IPS DF 6.9 (cell line): ENCODE data around the gene ZACN.

Source experiments
- DNase-seq: peaks from one replicate; pipeline ENCODE4 v3.0.0-alpha.2; 2013; ENCODE audit warnings: low read depth, low spot score
- H3K27ac ChIP-seq: one replicate; pipeline ENCODE4 v1.5.1; 2013; ENCODE audit warnings: low read length, control low read depth
- H3K27me3 ChIP-seq: 2 replicates; pipeline ENCODE4 v1.6.1; 2013; ENCODE audit warnings: mild to moderate bottlenecking, low read length; ENCODE audit not compliant: control insufficient read depth, insufficient read depth
- H3K36me3 ChIP-seq: 2 replicates; pipeline ENCODE4 v1.6.1; 2013; ENCODE audit warnings: low read length; ENCODE audit not compliant: control insufficient read depth, insufficient read depth
- H3K4me1 ChIP-seq: 2 replicates; pipeline ENCODE4 v1.6.1; 2013; ENCODE audit warnings: low read length; ENCODE audit not compliant: control insufficient read depth, insufficient read depth
- H3K4me3 ChIP-seq: 2 replicates; pipeline ENCODE4 v1.5.1; 2013; ENCODE audit warnings: mild to moderate bottlenecking, low read length
- H3K9me3 ChIP-seq: 2 replicates; pipeline ENCODE4 v1.6.1; 2013; ENCODE audit warnings: low read length, inconsistent platforms; ENCODE audit not compliant: control insufficient read depth, insufficient read depth
- WGBS: extraction: QIAGEN DNeasy Blood & Tissue Kit; methylation state at CpG from one replicate; pipeline ENCODE4 v1.1.7; 2013; ENCODE audit warnings: mixed read lengths, missing lambda C conversion rate; ENCODE audit not compliant: insufficient read length, insufficient coverage; 5-methylcytosine and 5-hydroxymethylcytosine counted together

Gene ZACN

DNA sequence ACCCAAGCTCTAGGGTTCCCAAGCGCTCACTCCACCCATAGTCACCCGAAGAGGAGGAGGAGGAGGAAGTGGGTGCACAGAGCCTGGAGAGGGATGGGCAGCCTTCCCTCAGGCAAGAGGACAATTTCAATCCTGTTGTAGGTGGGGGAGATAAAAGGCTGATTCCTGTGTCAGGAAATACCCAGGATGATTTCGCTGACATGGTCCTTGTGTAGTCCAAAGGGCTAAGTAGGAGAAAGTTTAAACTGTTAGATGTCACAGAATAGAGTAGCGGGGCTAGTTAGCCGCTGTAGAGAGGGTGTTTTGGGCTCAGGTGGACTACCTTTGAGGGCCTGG lies 25.9 kb downstream of the ZACN start:
- H3K4me3 ChIP-seq = no peak overlapping the region
- H3K36me3 ChIP-seq = peaks cover 6% of the 10 kb centered on the region; the same call in 1 of the 2 replicates
- DNase-seq = no peak
- H3K4me1 ChIP-seq = peaks cover 1% of the 10 kb centered on the region; the same call in 1 of the 2 replicates
- no peaks in the 10 kb centered on the region for H3K27me3 ChIP-seq
- WGBS = no CpG with 5 or more reads among the region's 5 CpGs
- H3K9me3 ChIP-seq = no peaks in the 10 kb centered on the region
- no peak overlapping the region for H3K27ac ChIP-seq

DNA sequence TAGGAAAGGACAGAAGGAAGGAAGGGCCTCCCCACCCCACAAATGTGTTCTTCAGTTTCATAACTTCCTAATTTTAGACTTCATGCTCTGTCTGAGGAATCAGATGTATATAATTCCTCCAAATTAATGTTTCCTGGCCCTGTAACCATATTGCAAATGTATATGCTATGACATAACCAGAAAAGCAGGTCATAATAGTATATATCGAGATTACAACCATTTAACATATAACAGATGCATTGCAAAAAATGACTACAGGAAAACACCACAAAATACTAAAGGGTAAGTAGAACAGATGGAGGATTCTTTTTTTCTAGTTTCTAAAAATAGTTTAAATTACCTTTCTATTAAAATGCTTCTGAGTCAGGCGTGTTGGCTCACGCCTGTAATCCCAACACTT lies 27.7 kb downstream of the ZACN start:
- DNase-seq = no peak
- no peaks in the 10 kb centered on the region for H3K9me3 ChIP-seq
- no peak overlapping the region for H3K27ac ChIP-seq
- H3K27me3 ChIP-seq = no peaks in the 10 kb centered on the region
- H3K36me3 ChIP-seq = 0 out of 2 replicates have a peak, but pooled peaks cover under 1% of the 10 kb centered on the region
- H3K4me3 ChIP-seq = no peak overlapping the region
- H3K4me1 ChIP-seq = peaks cover 1% of the 10 kb centered on the region; the same call in 1 of the 2 replicates
- WGBS = no CpG with 5 or more reads among the region's 3 CpGs

DNA sequence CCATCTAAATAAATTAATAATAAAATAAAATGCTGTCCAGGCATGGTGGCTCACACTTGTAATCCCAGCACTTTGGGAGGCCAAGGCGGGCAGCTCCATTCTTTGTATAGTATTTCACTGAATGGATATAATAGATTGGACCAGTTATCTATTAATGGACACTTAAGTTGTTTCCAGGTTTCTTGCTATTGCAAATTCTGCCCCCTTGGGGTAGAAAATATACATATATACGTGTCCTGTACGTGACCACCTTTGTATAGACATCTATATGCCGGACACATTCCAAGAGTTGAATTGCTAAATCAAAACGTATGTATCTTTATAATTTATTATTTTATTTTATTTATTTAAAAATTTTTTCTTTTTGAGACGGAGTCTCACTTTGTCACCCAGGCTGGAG lies 28.5 kb downstream of the ZACN start:
- WGBS = no CpG with 5 or more reads among the region's 6 CpGs
- no peaks in the 10 kb centered on the region for H3K36me3 ChIP-seq
- H3K4me1 ChIP-seq = peaks cover 1% of the 10 kb centered on the region; the same call in 1 of the 2 replicates
- no peak for DNase-seq
- no peak overlapping the region for H3K4me3 ChIP-seq
- H3K27me3 ChIP-seq = no peaks in the 10 kb centered on the region
- H3K9me3 ChIP-seq = no peaks in the 10 kb centered on the region
- no peak overlapping the region for H3K27ac ChIP-seq

DNA sequence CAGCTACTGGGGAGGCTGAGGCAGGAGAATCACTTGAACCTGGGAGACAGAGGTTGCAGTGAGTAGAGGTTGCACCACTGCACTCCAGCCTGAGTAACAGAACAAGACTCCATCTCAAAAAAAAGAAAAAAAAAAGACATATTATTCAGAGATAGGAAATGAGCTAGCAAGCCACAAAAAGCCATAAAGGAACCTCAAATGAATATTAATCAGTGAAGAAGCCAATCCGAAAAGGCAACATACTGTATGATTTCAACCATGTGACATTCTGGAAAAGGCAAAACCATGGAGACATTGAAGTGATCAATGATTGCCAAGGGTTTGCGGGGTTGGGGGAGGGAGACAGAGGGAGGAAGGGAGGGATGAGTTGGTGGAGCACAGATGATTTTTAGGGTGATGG lies 33.0 kb downstream of the ZACN start:
- H3K9me3 ChIP-seq = no peaks in the 10 kb centered on the region
- no peak for DNase-seq
- H3K4me1 ChIP-seq = no peaks in the 10 kb centered on the region
- no CpG with 5 or more reads among the region's 2 CpGs for WGBS
- H3K27me3 ChIP-seq = no peaks in the 10 kb centered on the region
- H3K27ac ChIP-seq = no peak overlapping the region
- H3K4me3 ChIP-seq = no peak overlapping the region
- H3K36me3 ChIP-seq = no peaks in the 10 kb centered on the region

DNA sequence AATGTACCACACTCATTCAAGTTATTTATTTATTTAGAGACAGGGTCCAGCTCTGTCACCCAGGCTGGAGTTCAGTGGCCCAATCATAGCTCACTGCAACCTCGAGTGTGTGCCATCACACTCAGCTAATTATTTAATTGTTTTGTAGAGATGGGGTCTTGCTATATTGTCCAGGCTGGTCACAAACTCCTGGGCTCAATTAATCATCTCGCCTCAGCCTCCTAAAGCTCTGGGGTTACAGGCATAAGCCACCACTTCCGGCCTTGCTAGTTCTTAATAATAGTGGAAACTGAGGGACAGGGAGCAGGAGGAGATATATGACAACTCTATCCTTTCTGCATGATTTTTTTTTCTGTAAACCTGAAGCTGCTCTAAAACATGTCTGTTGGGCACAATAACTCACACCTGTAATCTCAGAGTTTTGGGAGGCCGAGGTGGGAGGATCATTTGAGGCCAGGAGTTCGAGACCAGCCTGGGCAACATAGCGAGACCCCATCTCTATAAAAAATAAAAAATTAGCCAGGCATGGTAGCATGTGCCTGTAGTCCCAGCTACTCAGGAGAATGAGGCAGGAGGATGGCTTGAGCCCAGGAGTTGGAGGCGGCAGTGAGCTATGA lies 36.3 kb downstream of the ZACN start:
- H3K27ac ChIP-seq = no peak overlapping the region
- no peaks in the 10 kb centered on the region for H3K9me3 ChIP-seq
- H3K36me3 ChIP-seq = no peaks in the 10 kb centered on the region
- no peaks in the 10 kb centered on the region for H3K27me3 ChIP-seq
- peaks cover 1% of the 10 kb centered on the region; the same call in 1 of the 2 replicates for H3K4me1 ChIP-seq
- no peak for DNase-seq
- no peak overlapping the region for H3K4me3 ChIP-seq
- WGBS = no CpG with 5 or more reads among the region's 7 CpGs

DNA sequence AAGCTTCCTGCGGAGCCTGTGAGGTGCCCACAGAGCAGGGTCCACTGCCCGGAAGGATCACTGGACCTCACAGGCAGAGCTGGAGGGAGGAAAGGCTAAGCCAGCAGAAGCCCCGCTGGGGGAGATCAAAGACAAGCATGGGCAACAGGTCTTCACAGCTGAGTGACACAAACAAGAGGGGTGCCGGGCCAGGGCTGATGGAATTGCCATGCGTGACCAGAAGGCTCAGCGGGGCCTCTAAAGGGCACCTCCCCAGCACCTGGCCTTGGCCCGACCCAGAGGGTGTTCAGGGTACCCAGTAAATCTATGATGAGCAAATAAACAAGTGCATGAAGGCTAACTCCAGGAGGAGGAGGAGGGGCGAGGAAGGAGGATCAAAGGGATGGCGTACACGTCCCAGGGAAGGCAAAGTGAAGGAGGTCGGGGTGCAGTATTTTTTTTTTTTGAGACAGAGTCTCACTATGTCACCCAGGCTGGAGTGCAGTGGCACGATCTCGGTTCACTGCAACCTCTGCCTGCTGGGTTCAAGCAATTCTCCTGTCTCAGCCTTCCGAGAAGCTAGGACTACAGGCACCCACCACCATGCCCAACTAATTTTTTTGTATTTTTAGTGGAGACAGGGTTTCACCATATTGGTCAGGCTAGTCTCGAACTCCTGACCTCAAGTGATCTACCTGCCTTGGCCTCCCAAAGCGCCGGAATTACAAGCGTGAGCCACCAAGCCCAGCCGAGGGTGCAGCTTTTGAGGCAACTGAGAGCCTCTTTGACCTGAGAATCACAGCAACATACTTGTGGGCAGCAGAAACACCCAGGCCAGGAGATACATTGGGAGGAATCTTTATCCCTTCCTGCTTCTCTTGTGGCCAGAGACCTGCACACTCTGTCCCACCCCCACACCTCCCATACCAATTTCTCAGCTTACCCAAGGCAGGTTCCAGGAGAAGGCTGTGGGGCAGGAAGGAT lies 40.7 kb downstream of the ZACN start:
- H3K9me3 ChIP-seq = no peaks in the 10 kb centered on the region
- peaks cover 3% of the 10 kb centered on the region; the same call in 1 of the 2 replicates for H3K4me1 ChIP-seq
- no CpG with 5 or more reads among the region's 19 CpGs for WGBS
- no peak overlapping the region for H3K27ac ChIP-seq
- DNase-seq = no peak
- H3K4me3 ChIP-seq = no peak overlapping the region
- H3K27me3 ChIP-seq = no peaks in the 10 kb centered on the region
- H3K36me3 ChIP-seq = no peaks in the 10 kb centered on the region

DNA sequence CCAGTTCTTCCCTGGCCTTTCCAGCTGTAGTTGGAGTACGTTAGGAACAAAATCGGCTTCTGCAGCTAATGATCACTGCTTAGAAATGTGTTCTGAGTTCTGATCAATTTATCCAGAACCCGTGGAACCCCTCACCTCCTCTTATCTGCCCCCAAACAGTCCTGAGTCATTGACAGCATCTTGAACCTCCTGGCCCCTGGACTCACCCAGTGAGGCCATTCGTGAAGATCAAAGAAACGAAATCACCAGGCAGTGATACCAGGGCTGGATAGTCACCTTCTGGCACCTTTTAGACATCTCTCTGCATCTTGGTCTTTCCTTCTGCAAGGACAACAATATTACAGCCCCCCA lies 41.7 kb downstream of the ZACN start:
- H3K27ac ChIP-seq = no peak overlapping the region
- H3K36me3 ChIP-seq = no peaks in the 10 kb centered on the region
- H3K27me3 ChIP-seq = no peaks in the 10 kb centered on the region
- WGBS = no CpG with 5 or more reads among the region's 5 CpGs
- no peaks in the 10 kb centered on the region for H3K9me3 ChIP-seq
- no peak for DNase-seq
- no peak overlapping the region for H3K4me3 ChIP-seq
- peaks cover 3% of the 10 kb centered on the region; the same call in 1 of the 2 replicates for H3K4me1 ChIP-seq

DNA sequence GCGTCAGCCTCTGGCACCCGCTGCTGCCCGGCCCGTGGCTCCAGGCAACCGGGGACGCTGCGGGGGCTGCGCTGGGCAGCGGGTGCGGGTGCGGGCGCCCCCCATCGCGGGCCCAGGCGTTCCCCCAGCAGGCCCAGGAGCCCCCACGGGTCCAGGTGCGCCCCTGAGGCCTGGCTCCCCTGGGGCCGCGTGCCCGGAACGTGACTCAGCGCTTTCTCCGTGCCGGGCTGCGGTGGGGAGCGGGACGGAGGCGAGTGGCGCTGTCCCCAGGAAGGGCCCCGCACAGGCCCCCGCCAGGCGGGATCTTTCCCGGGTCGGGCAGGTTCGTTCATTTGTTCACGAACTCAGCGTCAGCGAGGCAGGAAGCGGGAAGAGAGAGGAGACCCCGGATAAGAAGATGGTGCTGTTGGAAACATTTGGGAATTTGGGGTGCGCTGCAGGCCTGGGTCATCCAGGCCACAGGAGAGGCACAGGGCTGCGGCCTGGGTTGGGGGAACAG lies 43.0 kb downstream of the ZACN start:
- H3K27ac ChIP-seq = no peak overlapping the region

DNA sequence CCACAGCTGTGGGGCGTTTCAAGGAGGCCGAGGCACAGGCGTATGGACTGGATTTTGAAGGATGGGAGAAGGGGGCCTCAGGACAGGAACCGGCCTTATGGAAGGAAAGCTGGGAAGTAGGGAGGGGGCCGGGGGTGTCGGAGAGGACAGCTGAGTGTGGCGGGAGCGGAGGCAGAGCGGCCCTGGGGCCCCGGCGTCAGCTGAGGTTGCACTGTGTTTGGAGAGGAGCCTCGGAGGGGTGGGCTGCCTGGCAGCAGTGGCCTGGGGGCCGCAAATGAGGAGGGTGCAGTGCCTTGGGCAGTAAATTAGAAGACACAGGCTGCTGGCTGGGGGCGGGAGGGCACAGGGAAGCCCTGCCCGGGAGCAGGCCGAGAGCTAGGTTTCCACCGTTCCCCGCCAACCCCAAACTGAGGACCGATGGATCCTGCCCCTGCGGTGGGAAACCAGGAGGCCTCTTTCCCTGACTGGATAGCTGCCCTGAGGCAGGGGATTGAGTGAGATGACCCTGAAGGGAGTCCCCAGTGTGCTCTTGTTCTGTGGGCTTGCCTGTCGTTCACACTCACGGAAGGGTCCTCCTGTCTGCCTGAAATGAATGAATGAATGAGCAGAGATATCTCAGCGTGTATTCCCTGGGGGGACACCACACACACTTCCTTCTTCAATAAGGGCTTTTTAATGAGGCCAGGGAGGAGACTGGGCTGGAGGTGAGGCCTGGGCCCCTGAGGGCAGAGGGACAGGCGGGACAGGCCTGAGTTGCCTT lies 43.6 kb downstream of the ZACN start:
- Histone ChIP-seq H3K9me3 (no peaks in the 10 kb centered on the region), H3K36me3 (no peaks in the 10 kb centered on the region)

More for the DNA sequence above, 43.0 kb downstream of the ZACN start:
- Histone ChIP-seq H3K36me3 (no peaks in the 10 kb centered on the region), H3K9me3 (no peaks in the 10 kb centered on the region), H3K27me3 (no peaks in the 10 kb centered on the region), H3K4me3 (peak overlapping the region; percentile 15; the same call in 1 of the 2 replicates), H3K4me1 (peaks cover 3% of the 10 kb centered on the region; the same call in 1 of the 2 replicates)
- DNase-seq = no peak
- no CpG with 5 or more reads among the region's 42 CpGs for WGBS

DNA sequence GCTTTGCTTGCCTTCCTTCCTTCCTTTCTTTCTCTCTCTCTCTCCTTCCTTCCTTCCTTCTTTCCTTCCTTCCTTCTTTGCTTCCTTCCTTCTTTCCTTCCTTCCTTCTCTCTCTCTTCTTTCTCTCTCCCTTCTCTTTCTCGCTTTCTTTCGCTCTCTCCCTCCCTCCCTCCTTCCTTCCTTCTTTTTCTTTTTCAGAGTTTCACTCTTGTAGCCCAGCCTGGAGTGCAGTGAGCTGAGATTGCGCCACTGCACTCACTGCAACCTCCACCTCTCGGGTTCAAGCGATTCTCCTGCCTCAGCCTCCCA lies 44.2 kb downstream of the ZACN start:
- Histone ChIP-seq H3K27me3 (no peaks in the 10 kb centered on the region), H3K4me3 (no peak overlapping the region), H3K27ac (no peak overlapping the region), H3K9me3 (no peaks in the 10 kb centered on the region), H3K36me3 (no peaks in the 10 kb centered on the region), H3K4me1 (peaks cover 3% of the 10 kb centered on the region; the same call in 1 of the 2 replicates)
- no peak for DNase-seq
- WGBS = no CpG with 5 or more reads among the region's 5 CpGs

More for the DNA sequence above, 43.6 kb downstream of the ZACN start:
- Histone ChIP-seq H3K27me3 (no peaks in the 10 kb centered on the region), H3K4me1 (peaks cover 3% of the 10 kb centered on the region; the same call in 1 of the 2 replicates), H3K4me3 (no peak overlapping the region), H3K27ac (no peak overlapping the region)
- no peak for DNase-seq
- WGBS = no CpG with 5 or more reads among the region's 24 CpGs
